Activated CD4-positive, CD25-positive, alpha-beta regulatory T cell (primary cell): ENCODE results near the gene GNG12.

Experiments
- DNase-seq, 4 experiments: peaks; one replicate each; lab custom pipeline; 2025; lab: John Stamatoyannopoulos, UW

Gene GNG12

GRCh38 chr1:67840449-67840848, 7.2 kb upstream of the GNG12 start:
- DNase-seq: no peak

GRCh38 chr1:67839826-67840225, 6.6 kb upstream of the GNG12 start:
- no peak for DNase-seq

- DNase-seq: no peak
These were observed 5.1 kb upstream of the GNG12 start for GRCh38 chr1:67838180-67838910.

GRCh38 chr1:67836769-67837168, 3.5 kb upstream of the GNG12 start:
- no peak for DNase-seq

- DNase-seq: no peak
These were observed 2.6 kb upstream of the GNG12 start for GRCh38 chr1:67835663-67836452.

- DNase-seq: no peak
These were observed 1.1 kb upstream of the GNG12 start for GRCh38 chr1:67834246-67834877.

GRCh38 chr1:67833602-67833940, 304 bp upstream of the GNG12 start:
- DNase-seq: no peak

- DNase-seq: no peak
These were observed 1.3 kb downstream of the GNG12 start for GRCh38 chr1:67831850-67832513.

- no peak for DNase-seq
These were observed 2.1 kb downstream of the GNG12 start for GRCh38 chr1:67830928-67831830.

- DNase-seq: no peak
These were observed 3.0 kb downstream of the GNG12 start for GRCh38 chr1:67830226-67830625.

- DNase-seq: no peak
These were observed 5.6 kb downstream of the GNG12 start for GRCh38 chr1:67827688-67828087.

GRCh38 chr1:67825591-67825990, 7.7 kb downstream of the GNG12 start:
- DNase-seq: no peak

GRCh38 chr1:67824766-67825165, 8.5 kb downstream of the GNG12 start:
- no peak for DNase-seq

GRCh38 chr1:67823615-67824014, 9.7 kb downstream of the GNG12 start:
- no peak for DNase-seq

- DNase-seq: no peak
These were observed 12.0 kb downstream of the GNG12 start for GRCh38 chr1:67821263-67821662.

GRCh38 chr1:67818725-67819301, 14.5 kb downstream of the GNG12 start:
- DNase-seq: no peak

GRCh38 chr1:67818162-67818561, 15.1 kb downstream of the GNG12 start:
- DNase-seq: no peak

GRCh38 chr1:67817319-67817718, 15.9 kb downstream of the GNG12 start:
- no peak for DNase-seq

GRCh38 chr1:67816506-67816905, 16.8 kb downstream of the GNG12 start:
- DNase-seq: no peak

- DNase-seq: no peak
These were observed 17.2 kb downstream of the GNG12 start for GRCh38 chr1:67816095-67816475.
